Testis (tissue), 2 donors: ENCODE measurements around the gene ELFN2.

ENCODE experiments used
- CTCF ChIP-seq, 3 experiments: fragments of 450-650 bp in 2 of 3; fragments of 200-600 bp in 1 of 3; sonication (generic) in 1 of 3; IDR thresholded peaks; one replicate each; pipeline ENCODE4 v1.5.1; 2016 to 2019; ENCODE audit warnings: antibody characterized with exemption in 3 of 3, mild to moderate bottlenecking in 2 of 3, moderate library complexity in 1 of 3
- POLR2A ChIP-seq: fragments of 450-650 bp; IDR thresholded peaks from one replicate; pipeline ENCODE4 v1.6.1; 2017; ENCODE audit warnings: antibody characterized with exemption, mild to moderate bottlenecking, moderate library complexity

GRCh38 chr22:37354261-37354660 is 73.0 kb downstream of the ELFN2 start:
- TF ChIP-seq CTCF (IDR thresholded peaks at IDR 0.05) (no peak), POLR2A (no peak)
